ENCODE results near the gene MAP1LC3B2.
A peak's percentile ranks its signal among the peaks of the same experiment; 100 is the strongest.

The MAP1LC3B2 gene

DNA sequence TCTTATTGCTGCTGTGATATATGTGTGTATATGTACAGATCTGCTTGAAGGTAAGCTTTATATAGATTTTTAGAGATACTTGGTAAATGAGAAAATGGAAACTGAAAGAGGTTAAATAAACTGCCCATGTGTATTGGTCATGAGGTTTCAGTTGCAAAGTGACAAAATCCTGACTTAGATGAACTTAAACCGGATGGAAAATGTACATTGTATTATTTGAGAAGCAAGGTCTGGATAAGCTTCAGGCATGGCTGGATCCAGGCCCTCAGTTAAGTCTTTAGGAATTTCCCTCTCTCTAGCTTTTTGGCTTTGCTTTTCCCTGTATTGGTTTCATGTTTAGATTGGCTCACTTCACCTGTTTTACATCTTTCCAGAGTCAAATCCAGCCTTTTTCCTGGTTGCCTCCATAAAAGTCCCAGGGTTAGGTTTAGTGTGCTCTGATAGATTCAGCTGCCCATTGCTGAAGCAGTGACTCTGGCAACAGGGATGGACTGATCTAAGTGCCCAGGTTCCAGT is 21.0 kb upstream of the MAP1LC3B2 start:
- no peak for DNase-seq

DNA sequence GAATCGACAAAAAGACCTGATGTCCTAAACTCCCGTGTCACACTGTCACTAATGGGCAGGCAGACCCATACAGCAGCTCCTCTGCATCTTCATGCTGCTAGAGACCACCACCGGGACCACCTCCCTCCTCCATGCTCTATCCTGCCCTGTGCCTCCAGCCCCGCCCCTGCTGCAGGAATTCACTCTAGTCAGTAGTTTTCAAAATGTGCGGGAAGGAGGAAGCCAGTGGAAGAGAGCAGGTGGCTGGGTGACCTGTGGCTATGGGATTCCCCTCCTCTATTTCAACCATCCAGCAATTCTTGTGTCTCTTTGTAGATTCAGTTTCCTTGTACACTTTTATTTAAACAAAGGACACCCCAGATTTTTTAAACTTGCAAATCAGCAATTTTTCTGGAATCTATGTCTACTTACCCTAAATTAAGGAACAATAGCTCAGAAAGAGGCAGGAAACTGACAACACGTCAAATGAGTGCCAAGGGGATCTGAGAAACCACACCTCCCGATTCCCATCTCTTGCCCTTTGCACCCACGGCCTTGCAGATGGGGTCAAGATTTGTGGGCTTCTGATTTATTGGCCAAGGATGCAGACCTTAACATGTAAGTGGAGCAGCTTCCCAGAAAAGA is 20.4 kb upstream of the MAP1LC3B2 start:
- no peak for DNase-seq

DNA sequence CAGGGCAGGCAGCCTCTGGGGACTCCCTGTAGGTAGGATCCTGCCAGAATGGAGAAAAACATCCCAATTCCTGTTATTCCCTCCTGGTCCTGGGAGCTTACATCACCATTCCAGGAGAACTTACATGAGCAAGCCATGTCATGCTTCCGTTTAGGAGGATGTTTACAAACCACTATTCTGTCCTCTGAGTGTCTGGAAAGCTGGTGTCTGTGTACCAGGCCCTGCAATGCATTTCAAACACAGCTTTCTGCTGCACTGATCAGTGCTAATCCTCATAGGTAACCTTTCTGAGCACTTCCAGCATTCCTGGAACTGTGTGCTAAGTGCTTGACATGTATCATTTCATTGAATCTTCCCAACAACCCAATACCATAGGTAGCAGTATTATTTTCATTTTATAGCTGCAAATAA is 19.8 kb upstream of the MAP1LC3B2 start:
- no peak for DNase-seq

DNA sequence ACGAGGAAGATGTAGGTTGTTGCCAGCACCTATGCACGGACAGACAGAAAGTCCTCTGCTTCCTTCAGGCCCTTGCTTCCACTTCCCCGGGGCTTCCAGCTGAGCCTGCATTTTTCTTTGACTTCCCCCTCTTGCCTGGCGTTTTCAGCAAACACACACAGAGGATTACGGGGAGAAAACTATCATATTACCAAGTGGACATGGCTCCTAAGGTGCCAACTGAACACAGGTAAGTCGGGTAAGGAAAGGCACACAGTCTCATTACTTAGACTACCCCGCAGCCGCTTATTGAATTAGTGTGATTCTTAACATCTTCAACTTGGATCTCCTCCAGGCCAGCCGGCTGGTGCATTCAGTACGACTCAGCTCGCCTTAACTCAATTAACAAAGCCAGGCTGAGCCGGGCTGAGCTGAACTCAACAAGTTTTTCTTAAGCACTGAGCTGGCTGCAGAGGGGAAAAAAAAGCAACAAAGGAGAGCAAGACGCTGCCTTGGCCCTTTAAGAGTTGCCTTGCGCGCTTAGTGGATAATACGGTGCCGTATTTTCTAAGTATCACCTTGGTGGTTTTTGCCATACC is 19.2 kb upstream of the MAP1LC3B2 start:
- DNase-seq: peak; percentile 75

GRCh38 chr12:116540622-116541152 is 18.5 kb upstream of the MAP1LC3B2 start:
- no peak for DNase-seq

- no peak for DNase-seq
These were observed 17.4 kb upstream of the MAP1LC3B2 start for GRCh38 chr12:116541547-116542344.

DNA sequence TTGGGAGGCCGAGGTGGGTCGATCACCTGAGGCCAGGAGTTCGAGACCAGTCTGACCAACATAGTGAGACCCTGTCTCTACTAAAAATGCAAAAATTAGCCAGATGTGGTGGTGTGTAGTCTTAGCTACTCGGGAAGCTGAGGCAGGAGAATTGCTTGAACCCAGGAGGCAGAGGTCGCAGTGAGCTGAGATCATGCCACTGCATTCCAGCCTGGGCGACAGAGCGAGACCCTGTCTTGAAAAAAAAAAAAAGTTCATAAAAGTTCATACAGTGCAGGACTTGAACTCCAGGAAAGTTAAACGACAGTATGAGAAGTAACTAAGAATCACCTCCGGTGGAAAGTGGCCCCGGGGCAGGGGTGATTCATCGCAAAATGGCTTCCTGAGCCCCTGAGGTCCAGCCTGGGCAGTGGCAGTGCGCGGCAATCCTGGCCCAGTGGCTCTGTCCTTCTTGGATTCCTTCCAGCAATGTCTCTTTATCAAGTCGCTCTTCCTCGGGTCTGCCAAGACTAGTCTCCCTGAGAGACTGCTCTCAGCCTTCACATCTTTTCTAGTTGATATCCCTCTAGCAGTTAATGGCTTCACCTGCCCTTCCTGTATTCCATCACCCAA is 16.7 kb upstream of the MAP1LC3B2 start:
- no peak for DNase-seq

GRCh38 chr12:116544656-116545055 is 14.5 kb upstream of the MAP1LC3B2 start:
- no peak for DNase-seq

DNA sequence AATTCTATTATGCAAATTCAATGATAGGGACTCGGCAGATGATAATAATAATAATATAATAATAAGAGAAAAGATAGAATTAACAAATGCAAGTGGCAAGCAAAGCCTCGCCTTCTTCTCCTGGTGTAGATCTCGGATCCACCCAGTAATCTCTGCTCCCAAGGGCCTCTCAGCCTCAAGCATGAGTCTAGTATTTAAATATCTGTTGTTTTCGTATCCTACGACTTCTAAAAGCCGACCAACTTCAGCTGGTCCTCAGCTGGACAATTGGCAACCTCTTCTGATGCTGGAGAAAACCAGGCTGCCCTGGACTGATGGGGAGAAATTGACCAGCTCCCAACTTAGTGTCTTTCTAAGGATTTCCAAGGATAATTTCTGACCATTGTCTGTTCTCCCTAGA is 14.0 kb upstream of the MAP1LC3B2 start:
- DNase-seq: no peak

GRCh38 chr12:116545936-116546335 is 13.2 kb upstream of the MAP1LC3B2 start:
- DNase-seq: no peak

- DNase-seq: no peak
These were observed 11.2 kb upstream of the MAP1LC3B2 start for GRCh38 chr12:116547955-116548501.

DNA sequence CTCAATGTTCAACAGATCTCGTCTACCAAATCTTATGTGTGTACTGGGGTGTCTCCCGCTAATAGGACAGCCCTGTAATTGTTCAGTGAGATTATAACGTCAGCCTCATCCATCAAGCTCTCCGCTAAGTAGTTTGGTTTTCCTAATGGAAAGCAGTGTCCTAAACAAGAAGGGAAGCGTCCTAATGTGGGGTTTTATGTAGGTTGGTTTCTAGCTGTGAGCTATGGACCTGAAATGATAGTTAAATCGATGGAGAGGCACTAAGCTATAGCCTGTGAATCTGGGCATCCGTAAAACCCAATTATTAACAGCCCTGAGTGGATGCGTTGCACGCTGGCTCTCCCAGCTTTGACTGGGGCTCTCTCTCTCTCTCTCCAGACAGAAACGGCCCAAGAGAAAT is 9.2 kb upstream of the MAP1LC3B2 start:
- no peak for DNase-seq

GRCh38 chr12:116551151-116551550 is 8.0 kb upstream of the MAP1LC3B2 start:
- no peak for DNase-seq

DNA sequence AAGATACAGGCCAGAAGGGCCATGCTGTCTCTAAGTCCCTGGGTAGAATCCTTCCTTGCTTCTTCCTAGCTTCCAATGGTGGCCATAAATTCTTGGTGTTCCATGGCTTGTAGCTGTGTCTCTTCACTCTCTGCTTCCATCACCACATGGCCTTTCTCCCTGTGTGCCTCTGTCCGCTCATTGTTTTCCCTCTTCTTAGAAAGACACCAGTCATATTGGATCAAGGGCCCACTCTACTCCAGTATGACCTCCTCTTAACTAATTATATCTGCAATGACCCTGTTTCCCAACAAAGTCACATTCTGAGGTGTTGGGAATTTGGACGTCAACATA is 7.6 kb upstream of the MAP1LC3B2 start:
- DNase-seq: no peak

- DNase-seq: no peak
These were observed 7.0 kb upstream of the MAP1LC3B2 start for GRCh38 chr12:116551952-116552772.

- DNase-seq: no peak
These were observed 6.3 kb upstream of the MAP1LC3B2 start for GRCh38 chr12:116552773-116553373.

DNA sequence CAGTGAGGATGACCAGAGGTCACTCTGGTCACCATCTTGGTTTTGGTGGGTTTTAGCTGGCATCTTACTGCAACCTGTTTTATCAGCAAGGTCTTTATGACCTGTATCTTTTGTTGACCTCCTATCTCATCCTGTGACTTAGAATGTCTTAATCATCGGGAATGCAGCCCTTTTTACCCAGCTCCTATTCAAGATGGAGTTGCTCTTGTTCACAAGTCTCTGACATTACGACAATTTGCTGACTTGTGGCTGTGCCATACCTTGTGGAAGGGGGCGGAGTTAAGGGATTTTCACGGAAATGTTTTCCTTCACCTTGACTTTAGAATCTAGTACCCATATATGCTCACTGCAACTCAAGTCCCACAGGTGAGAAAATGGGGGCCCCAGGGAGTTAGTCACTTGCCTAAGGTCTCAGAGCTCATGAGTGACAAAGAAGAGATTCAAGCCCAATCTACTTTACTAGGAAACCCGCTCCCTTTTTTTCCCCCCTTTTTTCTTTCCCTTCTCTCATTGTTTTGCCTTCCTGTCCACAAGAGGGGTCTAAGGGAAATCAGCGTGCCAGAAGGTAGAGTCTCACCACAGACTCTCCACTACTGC is 2.7 kb upstream of the MAP1LC3B2 start:
- no peak for DNase-seq

DNA sequence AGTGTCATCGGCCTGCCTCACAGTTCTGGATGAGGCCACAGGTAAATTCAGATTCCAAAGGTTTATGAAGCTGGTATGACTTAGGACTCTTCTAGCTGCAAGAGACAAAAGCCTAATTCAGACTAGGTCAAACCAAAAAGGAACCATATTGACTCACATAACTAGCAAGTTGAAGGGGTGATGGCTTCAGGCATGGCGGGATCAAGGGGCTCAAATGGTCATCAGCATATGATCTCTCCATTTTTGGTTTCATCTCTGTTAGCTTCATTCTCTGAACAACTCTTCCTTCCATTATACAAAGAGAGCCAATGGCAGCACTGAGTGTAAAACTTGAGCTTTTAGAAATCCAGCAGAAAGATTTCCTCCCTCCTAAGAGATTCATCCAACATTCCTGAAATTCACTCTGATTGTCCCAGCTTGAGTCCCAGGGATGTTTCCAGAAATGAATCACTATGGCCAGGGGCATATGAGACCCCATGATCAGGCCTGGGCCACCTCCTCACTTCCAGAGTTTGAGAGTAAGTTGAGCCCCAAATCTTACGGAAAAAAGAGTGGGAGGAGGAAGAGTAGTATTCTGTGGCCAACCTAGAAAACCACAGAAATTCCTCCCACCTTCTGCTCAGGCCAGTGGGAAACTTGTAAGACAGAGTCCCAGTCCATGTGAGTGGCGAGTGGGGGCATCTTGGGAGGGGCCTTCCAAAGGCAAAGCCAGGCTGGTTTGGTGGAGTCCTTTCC is 2.0 kb upstream of the MAP1LC3B2 start:
- DNase-seq: no peak

- DNase-seq: no peak
These were observed 660 bp upstream of the MAP1LC3B2 start for GRCh38 chr12:116558280-116559161.

Measured in NCI-H446 treated with DMSO at 0.1 percent for 48 hours (cell line).